ENCODE results near the gene ZHX3.

Gene ZHX3

GRCh38 chr20:41137614-41138474 lies 179.7 kb downstream of the ZHX3 start:
- Histone ChIP-seq H3K79me2 (ENCODE audit: control insufficient read depth, low read length) (peaks cover 54% of the 10 kb centered on the region), H3K4me3 (ENCODE audit: low read length) (peak overlapping the region; percentile 93), H3K36me3 (ENCODE audit: control insufficient read depth, low read length) (peaks cover 24% of the 10 kb centered on the region), H4K20me1 (ENCODE audit: control insufficient read depth, insufficient read depth, low read depth, low read length) (peaks cover 12% of the 10 kb centered on the region; the same call in 1 of the 2 replicates), H3K4me1 (ENCODE audit: control insufficient read depth, low read length) (peaks cover 53% of the 10 kb centered on the region), H3K27me3 (ENCODE audit: control insufficient read depth, low read length) (no peaks in the 10 kb centered on the region), H3K27ac (ENCODE audit: low read depth, low read length) (peak overlapping the region; percentile 45), H3K4me2 (ENCODE audit: low read length) (peak overlapping the region; percentile 93), H3K9me2 (replicated peaks; ENCODE audit: control insufficient read depth, low read length) (no peaks in the 10 kb centered on the region), H3K9me3 (ENCODE audit: control insufficient read depth, insufficient read depth, low read length) (no peaks in the 10 kb centered on the region), H3F3A (ENCODE audit: control insufficient read depth, insufficient read depth) (peaks cover 15% of the 10 kb centered on the region)
- no peak for TF ChIP-seq EZH2phosphoT487 (IDR thresholded peaks at IDR 0.05; ENCODE audit: borderline replicate concordance, low read length)
- TF ChIP-seq CTCF (IDR thresholded peaks at IDR 0.05; ENCODE audit: low read depth, low read length, poor library complexity, severe bottlenecking): no peak

- Histone ChIP-seq H3K36me3 (ENCODE audit: control insufficient read depth, low read length) (peaks cover 24% of the 10 kb centered on the region), H3K4me2 (ENCODE audit: low read length) (peak within 1 kb of the TSS; percentile 93), H3K9me3 (ENCODE audit: control insufficient read depth, insufficient read depth, low read length) (no peaks in the 10 kb centered on the region), H3K4me1 (ENCODE audit: control insufficient read depth, low read length) (peaks cover 50% of the 10 kb centered on the region), H3K27ac (ENCODE audit: low read depth, low read length) (peak within 1 kb of the TSS; percentile 46), H3K27me3 (ENCODE audit: control insufficient read depth, low read length) (no peaks in the 10 kb centered on the region), H3K79me2 (ENCODE audit: control insufficient read depth, low read length) (peaks cover 45% of the 10 kb centered on the region), H3K4me3 (ENCODE audit: low read length) (peak within 1 kb of the TSS; percentile 93), H3F3A (ENCODE audit: control insufficient read depth, insufficient read depth) (peaks cover 18% of the 10 kb centered on the region), H3K9me2 (replicated peaks; ENCODE audit: control insufficient read depth, low read length) (no peaks in the 10 kb centered on the region), H4K20me1 (ENCODE audit: control insufficient read depth, insufficient read depth, low read depth, low read length) (peaks cover 4% of the 10 kb centered on the region; the same call in 1 of the 2 replicates)
- TF ChIP-seq CTCF (IDR thresholded peaks at IDR 0.05; ENCODE audit: low read depth, low read length, poor library complexity, severe bottlenecking) (no peak), EZH2phosphoT487 (IDR thresholded peaks at IDR 0.05; ENCODE audit: borderline replicate concordance, low read length) (no peak)
These were observed 180.6 kb downstream of the ZHX3 start, which contains the start of gene PLCG1 for GRCh38 chr20:41136680-41137613. TSS of gene PLCG1 (plus strand) at chr20:41137543. CDS start at chr20:41137642, 99 bp downstream.

GRCh38 chr20:41135888-41136679 lies 181.4 kb downstream of the ZHX3 start:
- Histone ChIP-seq H3K79me2 (ENCODE audit: control insufficient read depth, low read length) (peaks cover 37% of the 10 kb centered on the region), H3K27me3 (ENCODE audit: control insufficient read depth, low read length) (no peaks in the 10 kb centered on the region), H3K27ac (ENCODE audit: low read depth, low read length) (no peak overlapping the region), H3F3A (ENCODE audit: control insufficient read depth, insufficient read depth) (peaks cover 18% of the 10 kb centered on the region), H3K9me2 (replicated peaks; ENCODE audit: control insufficient read depth, low read length) (no peaks in the 10 kb centered on the region), H3K4me2 (ENCODE audit: low read length) (peak overlapping the region; percentile 86), H3K36me3 (ENCODE audit: control insufficient read depth, low read length) (peaks cover 24% of the 10 kb centered on the region), H3K9me3 (ENCODE audit: control insufficient read depth, insufficient read depth, low read length) (no peaks in the 10 kb centered on the region), H3K4me1 (ENCODE audit: control insufficient read depth, low read length) (peaks cover 45% of the 10 kb centered on the region), H4K20me1 (ENCODE audit: control insufficient read depth, insufficient read depth, low read depth, low read length) (peaks cover 4% of the 10 kb centered on the region; the same call in 1 of the 2 replicates), H3K4me3 (ENCODE audit: low read length) (peak overlapping the region; percentile 93)
- no peak for TF ChIP-seq CTCF (IDR thresholded peaks at IDR 0.05; ENCODE audit: low read depth, low read length, poor library complexity, severe bottlenecking)
- no peak for TF ChIP-seq EZH2phosphoT487 (IDR thresholded peaks at IDR 0.05; ENCODE audit: borderline replicate concordance, low read length)

All from DOHH2 (cell line).